H9 (cell line): Measurements from ENCODE around the gene ZSCAN32. TPM values are rescaled to one million over a fixed set of nuclear protein-coding genes. Genes with fewer than 3 reads are reported as not detected.

Experiments
- DNase-seq: peaks from one replicate; pipeline ENCODE4 v3.0.0-alpha.2; 2017
- H2AFZ ChIP-seq: one replicate; pipeline ENCODE4 v1.6.1; 2013; ENCODE audit warnings: mild to moderate bottlenecking, low read length, control low read depth, moderate library complexity
- H2AK5ac ChIP-seq: 2 replicates; pipeline ENCODE4 v1.6.1; 2013; ENCODE audit warnings: low read length, control low read depth, mixed read lengths; ENCODE audit not compliant: insufficient read length
- H2BK120ac ChIP-seq: one replicate; pipeline ENCODE4 v1.6.1; 2013; ENCODE audit warnings: low read depth, mild to moderate bottlenecking, low read length, control low read depth, inconsistent platforms; ENCODE audit not compliant: poor library complexity, severe bottlenecking
- H2BK12ac ChIP-seq: 2 replicates; pipeline ENCODE4 v1.6.1; 2013; ENCODE audit warnings: low read length, control low read depth, mixed read lengths, low read depth; ENCODE audit not compliant: insufficient read length
- H2BK15ac ChIP-seq: 2 replicates; pipeline ENCODE4 v1.6.1; 2013; ENCODE audit warnings: low read depth, low read length, control low read depth
- H2BK20ac ChIP-seq: one replicate; pipeline ENCODE4 v1.6.1; 2013; ENCODE audit warnings: low read depth, mild to moderate bottlenecking, low read length, control low read depth, inconsistent platforms; ENCODE audit not compliant: poor library complexity, severe bottlenecking
- H2BK5ac ChIP-seq: 2 replicates; pipeline ENCODE4 v1.6.1; 2013; ENCODE audit warnings: low read length, control low read depth, mixed read lengths; ENCODE audit not compliant: insufficient read length
- H3K14ac ChIP-seq: 2 replicates; pipeline ENCODE4 v1.6.1; 2013; ENCODE audit warnings: low read length, control low read depth; ENCODE audit not compliant: insufficient read depth
- H3K18ac ChIP-seq: 2 replicates; pipeline ENCODE4 v1.6.1; 2013; ENCODE audit warnings: low read depth, mild to moderate bottlenecking, mixed read lengths, low read length, control low read depth; ENCODE audit not compliant: insufficient read length
- H3K23ac ChIP-seq: 2 replicates; pipeline ENCODE4 v1.6.1; 2013; ENCODE audit warnings: low read length, control low read depth, mixed read lengths, low read depth; ENCODE audit not compliant: insufficient read length
- H3K23me2 ChIP-seq: 2 replicates; pipeline ENCODE4 v1.6.1; 2013; ENCODE audit warnings: low read depth, mild to moderate bottlenecking, mixed read lengths, low read length, control low read depth; ENCODE audit not compliant: insufficient read length, poor library complexity, severe bottlenecking
- H3K27ac ChIP-seq: 2 replicates; pipeline ENCODE4 v1.5.1; 2013; ENCODE audit warnings: low read length, control low read depth, mixed read lengths, low read depth; ENCODE audit not compliant: insufficient read length
- H3K27me3 ChIP-seq: 2 replicates; pipeline ENCODE4 v1.6.1; 2013; ENCODE audit warnings: low read length, control low read depth, inconsistent platforms; ENCODE audit not compliant: insufficient read depth
- H3K4ac ChIP-seq: 2 replicates; pipeline ENCODE4 v1.6.1; 2013; ENCODE audit warnings: low read depth, mild to moderate bottlenecking, control low read depth, inconsistent platforms, low read length, moderate library complexity
- H3K4me1 ChIP-seq: 2 replicates; pipeline ENCODE4 v1.6.1; 2013; ENCODE audit warnings: low read length, control low read depth, inconsistent platforms; ENCODE audit not compliant: insufficient read depth
- H3K4me2 ChIP-seq: 2 replicates; pipeline ENCODE4 v1.6.1; 2013; ENCODE audit warnings: low read length, control low read depth, mixed read lengths; ENCODE audit not compliant: insufficient read length, insufficient read depth
- H3K56ac ChIP-seq: 2 replicates; pipeline ENCODE4 v1.6.1; 2013; ENCODE audit warnings: low read depth, mild to moderate bottlenecking, mixed read lengths, low read length, control low read depth; ENCODE audit not compliant: insufficient read length
- H3K79me1 ChIP-seq: 2 replicates; pipeline ENCODE4 v1.6.1; 2013; ENCODE audit warnings: low read depth, mild to moderate bottlenecking, moderate library complexity, low read length, control low read depth, inconsistent platforms; ENCODE audit not compliant: insufficient read depth, poor library complexity, severe bottlenecking
- H3K79me2 ChIP-seq: 2 replicates; pipeline ENCODE4 v1.6.1; 2013; ENCODE audit warnings: low read length, control low read depth, inconsistent platforms; ENCODE audit not compliant: insufficient read depth
- H3K9ac ChIP-seq: 2 replicates; pipeline ENCODE4 v1.6.1; 2013; ENCODE audit warnings: low read length, control low read depth, mixed read lengths; ENCODE audit not compliant: insufficient read length; ENCODE audit errors: extremely low read depth
- H3K9me3 ChIP-seq: one replicate; pipeline ENCODE4 v1.6.1; 2013; ENCODE audit warnings: low read depth, low read length, inconsistent platforms; ENCODE audit not compliant: control insufficient read depth
- H3T11ph ChIP-seq: one replicate; pipeline ENCODE4 v1.6.1; 2013; ENCODE audit warnings: mild to moderate bottlenecking, low read length, control low read depth, inconsistent platforms
- H4K20me1 ChIP-seq: one replicate; pipeline ENCODE4 v1.6.1; 2013; ENCODE audit not compliant: control insufficient read depth, insufficient read length, insufficient read depth
- H4K5ac ChIP-seq: 2 replicates; pipeline ENCODE4 v1.6.1; 2013; ENCODE audit warnings: low read depth, mild to moderate bottlenecking, mixed read lengths, low read length, control low read depth; ENCODE audit not compliant: insufficient read length
- H4K8ac ChIP-seq: replicated peaks from 2 replicates; pipeline ENCODE4 v1.6.1; 2013; ENCODE audit warnings: low read length, control low read depth, mixed read lengths, low read depth; ENCODE audit not compliant: insufficient read length
- H4K91ac ChIP-seq: 2 replicates; pipeline ENCODE4 v1.6.1; 2013; ENCODE audit warnings: low read depth, mild to moderate bottlenecking, moderate library complexity, mixed read lengths, low read length, control low read depth; ENCODE audit not compliant: insufficient read length
- H3K27ac Mint-ChIP-seq, 3 experiments: 2 replicates in 2 of 3; 3 replicates in 1 of 3; pipeline ENCODE4 v1.8.0; 2020 to 2021; ENCODE audit warnings: mixed read lengths in 3 of 3, mild to moderate bottlenecking in 1 of 3, moderate library complexity in 1 of 3
- H3K27me3 Mint-ChIP-seq: 2 replicates; pipeline ENCODE4 v1.8.0; 2021; ENCODE audit warnings: low read depth, mild to moderate bottlenecking, moderate library complexity, mixed read lengths
- H3K36me3 Mint-ChIP-seq, 3 experiments: 2 replicates in 2 of 3; 3 replicates in 1 of 3; pipeline ENCODE4 v1.8.0; 2020 to 2021; ENCODE audit warnings: low read depth in 3 of 3, mixed read lengths in 3 of 3; ENCODE audit not compliant: insufficient read depth in 1 of 3
- H3K4me1 Mint-ChIP-seq, 2 experiments: 2 replicates each; pipeline ENCODE4 v1.8.0; 2020; ENCODE audit warnings: mixed read lengths in 2 of 2
- H3K4me3 Mint-ChIP-seq, 2 experiments: 2 replicates in 1 of 2; 3 replicates in 1 of 2; pipeline ENCODE4 v1.8.0; 2020 to 2021; ENCODE audit warnings: mild to moderate bottlenecking in 2 of 2, mixed read lengths in 2 of 2, moderate library complexity in 1 of 2
- H3K9me3 Mint-ChIP-seq, 2 experiments: 2 replicates in 1 of 2; 3 replicates in 1 of 2; pipeline ENCODE4 v1.8.0; 2020; ENCODE audit warnings: mild to moderate bottlenecking in 2 of 2, mixed read lengths in 2 of 2, moderate library complexity in 1 of 2
- CTCF ChIP-seq: fragments of 200-600 bp; sonication (generic); conservative IDR thresholded peaks from 3 replicates; pipeline ENCODE4 v1.8.0; 2021; ENCODE audit warnings: antibody characterized with exemption, mild to moderate bottlenecking
- WGBS: extraction: QIAGEN DNeasy Blood & Tissue Kit; methylation state at CpG from one replicate; pipeline ENCODE4 v1.1.7; 2013; ENCODE audit warnings: missing lambda C conversion rate, low lambda C conversion rate, mixed read lengths; ENCODE audit not compliant: insufficient read length; ENCODE audit errors: extremely low coverage; 5-methylcytosine and 5-hydroxymethylcytosine counted together
- total RNA-seq: library from RNA; stranded (reverse); gene quantifications from 2 replicates; pipeline ENCODE4 v1.2.1, GENCODE V29; 2021

Gene ZSCAN32
- total RNA-seq, 1 experiment from 2014 or later = 18.0 TPM

- H3K4me2 ChIP-seq = no peak overlapping the region
- Mint-ChIP-seq H3K27ac (no peak overlapping the region), H3K4me1 (no peaks in the 10 kb centered on the region), H3K4me3 (no peak overlapping the region), H3K9me3 (peaks cover 70 to 77% of the 10 kb centered on the region in 2 experiments), H3K27me3 (peaks cover 44% of the 10 kb centered on the region), H3K36me3 (peaks cover 0 to 2% (median 0%) of the 10 kb centered on the region in 3 experiments; a peak in 1 of 7 replicates)
- no peak overlapping the region for H2BK12ac ChIP-seq
- no peak for TF ChIP-seq CTCF
- no peaks in the 10 kb centered on the region for H4K20me1 ChIP-seq
- H2BK15ac ChIP-seq = no peak overlapping the region
- H2BK5ac ChIP-seq = no peak overlapping the region
- H3K23me2 ChIP-seq = no peaks in the 10 kb centered on the region
- no peak overlapping the region for H4K91ac ChIP-seq
- no peak overlapping the region for H3K9ac ChIP-seq
- H3K9me3 ChIP-seq = peaks cover 6% of the 10 kb centered on the region
- H3K4ac ChIP-seq = no peak overlapping the region
- H4K8ac ChIP-seq = no peak overlapping the region
- H4K5ac ChIP-seq = no peak overlapping the region
- WGBS = no CpG with 5 or more reads among the region's 10 CpGs
- H2AFZ ChIP-seq = no peak overlapping the region
- no peak for DNase-seq
- no peaks in the 10 kb centered on the region for H3K79me2 ChIP-seq
- H3K27ac ChIP-seq = no peak overlapping the region
- H3K4me1 ChIP-seq = no peaks in the 10 kb centered on the region
- H2BK120ac ChIP-seq = no peak overlapping the region
- H3K23ac ChIP-seq = no peak overlapping the region
- no peak overlapping the region for H3K14ac ChIP-seq
- no peaks in the 10 kb centered on the region for H3K27me3 ChIP-seq
- no peak overlapping the region for H2AK5ac ChIP-seq
- H3K18ac ChIP-seq = no peak overlapping the region
- no peak overlapping the region for H3T11ph ChIP-seq
- H3K79me1 ChIP-seq = no peaks in the 10 kb centered on the region
- H3K56ac ChIP-seq = no peak overlapping the region
- no peak overlapping the region for H2BK20ac ChIP-seq
Observed at GRCh38 chr16:3356118-3356517, 44.7 kb downstream of the ZSCAN32 start.
